T follicular helper cell (primary cell): ENCODE results near the gene C2orf80.
"Not testable (repeated sequence)": the region's sequence is repeated elsewhere in the genome, so short reads cannot be mapped to it uniquely, and the experiment has no call there.

Source experiments
- DNase-seq: peaks from one replicate; pipeline ENCODE4 v3.0.0-alpha.2; 2020; ENCODE audit warnings: low read depth
- total RNA-seq, 2 experiments: gene quantifications; one replicate each; lab custom pipeline; 2026; lab: John Stamatoyannopoulos, UW

The C2orf80 gene
- 0 reads per million in 2 experiments for total RNA-seq

GRCh38 chr2:208189810-208190503, at the start of gene C2orf80:
C2orf80 (minus strand) TSS chr2:208190030; CDS start chr2:208186986, 3,044 bp downstream.
- DNase-seq = no peak

DNA sequence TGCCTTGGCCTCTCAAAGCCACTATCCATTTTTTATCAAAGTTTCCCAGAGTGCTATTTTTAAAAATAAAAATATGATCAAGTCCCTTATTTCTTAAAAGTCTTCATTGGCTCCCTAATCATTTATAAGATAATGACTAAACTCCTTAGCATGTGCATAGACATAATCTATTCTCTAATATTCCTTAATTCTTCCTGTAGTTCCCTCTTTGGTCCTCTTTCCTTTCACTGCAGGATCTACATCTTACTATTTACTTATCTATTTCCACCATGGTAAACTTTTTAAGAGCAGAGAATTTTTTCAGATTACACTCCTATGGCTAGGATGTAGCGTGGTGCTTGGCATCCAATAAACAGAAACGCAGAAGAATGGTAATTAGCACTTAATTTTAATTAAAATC, 46.0 kb upstream of the C2orf80 start:
- DNase-seq = no peak

GRCh38 chr2:208234786-208235185, 45.0 kb upstream of the C2orf80 start:
- DNase-seq = no peak

DNA sequence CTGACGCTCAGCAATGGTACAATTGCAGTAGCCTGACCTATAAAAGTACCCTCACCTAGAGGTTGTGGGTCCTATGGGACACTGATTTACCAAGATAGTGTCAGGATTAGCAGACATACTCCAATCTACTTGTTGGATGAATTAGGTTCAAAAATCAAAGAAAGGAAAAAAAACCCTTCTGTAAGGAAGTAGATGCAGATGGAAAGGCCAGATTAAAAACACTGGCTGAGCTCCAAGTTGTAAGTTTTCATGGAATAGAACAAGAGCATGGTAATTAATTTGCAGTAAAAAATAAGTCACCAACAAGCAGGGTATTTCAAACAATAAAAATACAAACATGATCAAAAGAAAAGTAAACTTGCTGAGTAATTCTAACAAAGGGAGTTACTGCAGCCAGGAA, 38.6 kb upstream of the C2orf80 start:
- DNase-seq = no peak

DNA sequence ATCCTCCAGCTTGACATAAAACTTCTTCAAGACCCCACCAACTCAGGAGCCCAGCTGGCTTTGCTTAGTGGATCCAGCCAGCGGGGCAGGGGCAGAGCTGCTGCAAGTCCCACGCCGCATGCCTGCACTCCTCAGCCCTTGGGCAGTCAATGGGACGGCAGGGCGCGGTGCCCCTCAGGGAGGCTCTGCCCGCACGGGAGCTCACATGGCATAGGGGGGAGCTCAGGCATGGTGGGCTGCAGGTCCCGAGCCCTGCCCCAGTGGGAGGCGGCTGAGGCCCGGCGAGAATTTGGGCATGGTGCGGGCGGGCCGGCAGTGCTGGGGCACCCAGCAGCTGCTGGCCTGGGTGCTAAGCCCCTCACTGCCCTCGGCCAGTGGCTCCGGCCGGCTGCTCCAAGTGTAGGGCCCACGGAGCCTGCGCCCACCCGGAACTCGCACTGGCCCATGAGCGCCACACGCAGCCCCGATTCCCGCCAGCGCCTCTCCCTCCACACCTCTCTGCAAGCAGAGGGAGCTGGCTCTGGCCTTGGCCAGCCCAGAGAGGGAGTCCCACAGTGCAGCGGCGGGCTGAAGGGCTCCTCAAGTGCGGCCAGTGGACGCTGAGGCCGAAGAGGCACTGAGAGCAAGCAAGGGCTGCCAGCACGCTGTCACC, 37.9 kb upstream of the C2orf80 start:
- DNase-seq = no peak

- DNase-seq = no peak
Observed at GRCh38 chr2:208224802-208225201, 35.0 kb upstream of the C2orf80 start.

GRCh38 chr2:208222351-208222750, 32.5 kb upstream of the C2orf80 start:
- DNase-seq = no peak

DNA sequence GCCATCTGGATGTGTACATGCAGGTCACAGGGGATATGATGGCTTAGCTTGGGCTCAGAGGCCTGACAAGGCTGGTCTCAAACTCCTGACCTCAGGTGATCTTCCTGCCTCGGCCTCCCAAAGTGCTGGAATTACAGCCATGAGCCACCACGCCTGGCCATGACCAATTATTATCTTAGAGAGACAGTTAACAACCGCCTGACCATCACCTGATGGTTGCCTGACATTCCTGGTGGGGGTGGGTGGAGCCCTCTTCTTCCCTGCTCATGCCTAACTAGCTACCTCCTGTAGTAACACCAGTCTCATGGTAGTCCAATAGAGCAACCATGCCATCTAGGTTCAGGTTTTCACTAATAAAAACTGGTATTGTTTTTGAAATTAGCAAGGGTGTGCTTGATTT, 32.0 kb upstream of the C2orf80 start:
- not testable (repeated sequence) for DNase-seq

- DNase-seq = no peak
Observed at GRCh38 chr2:208210688-208211451, 21.0 kb upstream of the C2orf80 start.

GRCh38 chr2:208208335-208209085, 18.7 kb upstream of the C2orf80 start:
- no peak for DNase-seq

GRCh38 chr2:208207769-208208168, 17.9 kb upstream of the C2orf80 start:
- no peak for DNase-seq

GRCh38 chr2:208204166-208204565, 14.3 kb upstream of the C2orf80 start:
- DNase-seq = no peak

DNA sequence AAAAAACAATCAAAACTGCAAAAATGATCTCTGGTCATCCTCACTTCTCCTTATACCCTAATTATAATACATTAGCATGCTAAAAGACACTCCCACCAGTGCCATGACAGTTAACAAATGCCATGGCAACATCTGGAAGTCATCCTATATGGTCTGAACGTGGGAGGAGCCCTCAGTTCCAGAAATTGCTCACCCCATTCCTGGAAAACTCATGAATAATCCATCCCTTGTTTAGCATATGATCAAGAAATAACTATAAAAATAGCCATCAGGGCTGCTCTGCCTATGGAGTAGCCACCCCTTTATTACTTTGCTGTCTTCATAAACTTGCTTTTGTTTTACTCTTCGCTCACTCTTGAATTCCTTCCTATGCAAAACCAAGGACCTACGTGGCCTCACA, 5.7 kb upstream of the C2orf80 start:
- DNase-seq = no peak

DNA sequence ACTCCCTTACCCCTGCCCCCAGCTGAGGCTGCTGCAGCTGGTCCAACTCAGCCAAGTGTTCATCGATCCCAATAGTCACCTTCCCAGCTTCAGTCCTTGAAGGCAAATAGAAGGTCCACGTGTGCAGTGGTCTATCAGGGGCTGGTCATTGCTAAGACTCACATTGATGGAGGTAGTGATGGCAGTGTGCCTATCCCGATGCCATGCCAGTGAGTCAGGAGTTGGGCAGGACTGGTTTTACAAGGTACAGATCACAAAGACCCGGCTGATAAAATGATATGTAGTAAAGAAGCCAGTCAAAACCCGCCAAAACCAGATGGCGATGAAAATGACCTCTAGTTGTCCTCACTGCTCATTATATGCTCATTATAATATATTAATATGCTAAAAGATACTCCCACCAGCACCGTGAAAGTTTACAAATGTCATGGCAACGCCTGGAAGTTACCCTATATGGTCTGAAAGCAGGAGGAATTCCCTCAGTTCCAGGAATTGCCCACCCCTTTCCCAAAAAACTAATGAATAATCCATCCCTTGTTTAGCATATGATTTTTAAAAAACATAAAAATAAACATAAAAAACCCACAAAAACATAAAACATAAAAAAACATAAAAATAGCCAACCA, 2.9 kb upstream of the C2orf80 start:
- DNase-seq = no peak

GRCh38 chr2:208189069-208189809, 591 bp downstream of the C2orf80 start:
- no peak for DNase-seq

GRCh38 chr2:208186893-208187292, 2.9 kb downstream of the C2orf80 start:
- DNase-seq = no peak

DNA sequence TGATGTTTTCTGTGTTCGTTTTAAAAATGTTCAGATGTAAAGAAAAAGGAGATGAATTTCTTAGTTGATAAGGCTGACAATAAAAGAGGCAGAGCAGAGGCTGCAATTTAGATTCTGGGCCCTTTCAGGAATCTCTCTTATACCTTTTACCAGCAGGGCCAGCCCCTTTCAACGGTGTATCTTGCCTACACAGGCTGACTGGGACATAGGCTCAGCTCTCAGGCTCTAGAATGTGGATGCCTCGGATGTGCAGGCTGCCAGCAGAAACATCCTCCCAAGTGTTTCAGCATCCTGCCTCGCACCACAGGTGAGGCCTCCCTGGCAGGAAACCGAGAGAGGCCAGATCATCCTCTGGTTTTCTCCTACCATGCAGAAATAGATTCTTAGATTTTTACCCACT, 3.4 kb downstream of the C2orf80 start:
- DNase-seq = no peak

DNA sequence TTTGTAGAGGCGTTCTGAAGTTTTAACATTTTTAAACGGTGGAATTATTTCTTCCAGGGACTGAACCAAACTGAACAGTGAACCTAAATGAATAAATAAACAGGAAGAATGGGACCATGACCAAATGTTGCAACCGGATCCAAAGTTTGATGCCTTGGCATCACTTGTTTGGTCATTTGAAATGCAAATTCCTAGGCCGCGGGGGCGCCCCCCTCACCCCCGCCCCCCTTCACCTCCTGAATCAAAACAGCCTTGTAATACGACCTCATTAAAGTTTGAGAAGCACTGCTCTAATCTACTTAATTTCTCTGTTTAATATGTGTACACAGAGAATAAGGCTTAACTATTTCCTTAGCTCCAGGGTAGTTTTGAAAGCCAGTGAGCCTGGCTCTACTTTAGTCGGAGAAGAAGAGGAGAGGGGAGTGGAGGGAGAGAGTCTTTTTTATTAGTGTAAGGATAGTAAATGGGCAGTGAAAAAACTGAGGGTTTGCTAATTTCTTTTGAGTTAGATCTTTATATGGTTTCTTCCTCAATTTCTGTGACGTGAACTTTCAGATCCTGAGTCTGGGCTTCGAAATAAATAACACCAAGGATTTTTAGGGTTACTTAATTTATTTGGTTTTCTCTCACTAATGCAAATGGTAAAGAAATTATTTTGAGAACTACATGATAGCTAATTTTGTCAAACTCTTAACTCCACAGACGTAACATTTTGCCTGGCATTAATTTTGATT, 5.7 kb downstream of the C2orf80 start:
- no peak for DNase-seq

GRCh38 chr2:208183526-208183925, 6.3 kb downstream of the C2orf80 start:
- no peak for DNase-seq

- no peak for DNase-seq
Observed at GRCh38 chr2:208182835-208183234, 7.0 kb downstream of the C2orf80 start.
